Right lobe of liver (tissue), 6 donors: ENCODE results near the gene CBX2. TPM values are rescaled to one million over a fixed set of nuclear protein-coding genes. Genes with fewer than 3 reads are reported as not detected.

Experiments
- ATAC-seq, 4 donors: fragments of 200-7000 bp; cut with Tn5 transposase; one replicate each; pipeline ENCODE4 v1.9.1; 2020; ENCODE audit warnings: mild to moderate bottlenecking in 4 of 4, moderate library complexity in 4 of 4
- DNase-seq, 3 donors: peaks; one replicate each; pipeline ENCODE4 v3.0.0-alpha.2; 2020
- H3K27ac ChIP-seq, 3 donors: fragments of 200-600 bp; one replicate each; pipeline ENCODE4 v1.8.0; 2022
- H3K27me3 ChIP-seq, 2 donors: fragments of 200-600 bp; one replicate each; pipeline ENCODE4 v1.8.0; 2022
- H3K36me3 ChIP-seq, 4 donors: fragments of 200-600 bp; sonication (generic) in 1 of 4; one replicate each; pipeline versions ENCODE4 v1.5.1 to v1.8.0; 2017 to 2022; ENCODE audit warnings: control low read depth in 1 of 4
- H3K4me1 ChIP-seq, 4 donors: fragments of 200-600 bp; sonication (generic) in 1 of 4; one replicate each; pipeline versions ENCODE4 v1.5.1 to v1.8.0; 2017 to 2022; ENCODE audit warnings: control low read depth in 1 of 4
- H3K4me3 ChIP-seq, 3 donors: fragments of 200-600 bp; one replicate each; pipeline ENCODE4 v1.8.0; 2022
- H3K9me3 ChIP-seq, 4 donors: fragments of 200-600 bp; sonication (generic) in 1 of 4; one replicate each; pipeline versions ENCODE4 v1.5.1 to v1.8.0; 2017 to 2022; ENCODE audit warnings: control low read depth in 1 of 4
- CTCF ChIP-seq, 4 donors: fragments of 200-600 bp in 3 of 4; fragments of 450-650 bp in 1 of 4; IDR thresholded peaks; one replicate each; pipeline versions ENCODE4 v1.5.1 to v1.8.0; 2016 to 2022; ENCODE audit warnings: antibody characterized with exemption in 4 of 4, mild to moderate bottlenecking in 2 of 4
- POLR2A ChIP-seq: fragments of 450-650 bp; IDR thresholded peaks from one replicate; pipeline ENCODE4 v1.6.1; 2017; ENCODE audit warnings: antibody characterized with exemption, mild to moderate bottlenecking
- WGBS: methylation state at CpG from one replicate; pipeline ENCODE4 v1.1.6; 2018; ENCODE audit warnings: low coverage, low lambda C conversion rate; ENCODE audit not compliant: insufficient coverage; ENCODE audit errors: missing lambda C conversion rate; 5-methylcytosine and 5-hydroxymethylcytosine counted together
- intact Hi-C, 2 donors: fragments of 100-400 bp; cut with DNase I; formaldehyde crosslinking; loops; one replicate each; pipeline versions ENCODE4 v1.11.2 to v1.14.1; 2022
- total RNA-seq, 6 experiments: library from RNA; depleted of rRNA in 2 of 6; stranded (reverse); fragments of >200 nt in 2 of 6; fragmentation: NEBNext Ultra II Directional in 3 of 6; extraction: Animal tissue kit (Norgen Biotek cat#: 25700) in 3 of 6; gene quantifications; one replicate each; pipeline versions ENCODE4 v1.1.0 to v1.2.4, GENCODE V29; 2016 to 2023
- donor health status: DM: no; HTN: yes; CAD: no.
- donor health status: DM: no; HTN: no; CAD: no.
- donor health status: DM: no; HTN: no; CAD: no.
- donor health status: DM: no; HTN: yes; CAD: no.
- donor health status: DM: no; HTN: yes; CAD: no.

Gene CBX2
- total RNA-seq, 6 experiments from 2014 or later = 0.33 to 3.5 (median 1.1) TPM

- DNase-seq = peak in 1 of 3 donors; percentile 26
- no peak for TF ChIP-seq POLR2A
- TF ChIP-seq CTCF (IDR thresholded peaks at IDR 0.05) = no peak
- H3K36me3 ChIP-seq = no peaks in the 10 kb centered on the region
- H3K27ac ChIP-seq = no peak overlapping the region
- H3K9me3 ChIP-seq = no peaks in the 10 kb centered on the region
- 78% methylated on average over 11 of the region's 12 CpGs for WGBS
- no peak overlapping the region for H3K4me3 ChIP-seq
- no peak for ATAC-seq
- peaks cover 0 to 15% of the 10 kb centered on the region in 2 donors for H3K27me3 ChIP-seq
- intact Hi-C loops = no loop called here
- H3K4me1 ChIP-seq = peaks cover 0 to 13% (median 0%) of the 10 kb centered on the region in 4 donors
Observed at GRCh38 chr17:79781012-79781650, 3.2 kb downstream of the CBX2 start.

GRCh38 chr17:79781736-79782575 lies 4.0 kb downstream of the CBX2 start:
- peaks cover 0 to 7% of the 10 kb centered on the region in 2 donors for H3K27me3 ChIP-seq
- TF ChIP-seq CTCF (IDR thresholded peaks at IDR 0.05) (no peak), POLR2A (no peak)
- 53% methylated on average over 12 of the region's 27 CpGs for WGBS
- H3K4me1 ChIP-seq = peaks cover 0 to 7% (median 0%) of the 10 kb centered on the region in 4 donors
- no peak overlapping the region for H3K27ac ChIP-seq
- intact Hi-C loops = no loop called here
- no peaks in the 10 kb centered on the region for H3K9me3 ChIP-seq
- DNase-seq = peak in 1 of 3 donors; percentile 46
- no peak overlapping the region for H3K4me3 ChIP-seq
- H3K36me3 ChIP-seq = no peaks in the 10 kb centered on the region
- ATAC-seq = no peak

- Histone ChIP-seq H3K4me3 (no peak overlapping the region), H3K9me3 (no peaks in the 10 kb centered on the region), H3K36me3 (no peaks in the 10 kb centered on the region), H3K27ac (no peak overlapping the region), H3K27me3 (peaks cover 0 to 2% of the 10 kb centered on the region in 2 donors), H3K4me1 (no peaks in the 10 kb centered on the region)
- peak in 1 of 3 donors; percentile 50 for DNase-seq
- intact Hi-C loops = no loop called here
- no peak for ATAC-seq
- WGBS = no CpG with 5 or more reads among the region's 18 CpGs
- TF ChIP-seq CTCF (IDR thresholded peaks at IDR 0.05) (no peak), POLR2A (no peak)
Observed at GRCh38 chr17:79783891-79784290, 5.9 kb downstream of the CBX2 start.

- WGBS = no CpG with 5 or more reads among the region's 31 CpGs
- no peaks in the 10 kb centered on the region for H3K4me1 ChIP-seq
- intact Hi-C loops = no loop called here
- H3K4me3 ChIP-seq = no peak overlapping the region
- DNase-seq (no peak), ATAC-seq (no peak)
- H3K27me3 ChIP-seq = peaks cover 0 to 6% of the 10 kb centered on the region in 2 donors
- no peaks in the 10 kb centered on the region for H3K36me3 ChIP-seq
- no peaks in the 10 kb centered on the region for H3K9me3 ChIP-seq
- no peak for TF ChIP-seq POLR2A
- TF ChIP-seq CTCF (IDR thresholded peaks at IDR 0.05) = no peak
- H3K27ac ChIP-seq = no peak overlapping the region
Observed at GRCh38 chr17:79784353-79785016, 6.5 kb downstream of the CBX2 start.
